OCI-LY1 (cell line): Measurements from ENCODE around the gene MRAS.
"Not testable (repeated sequence)": the region's sequence is repeated elsewhere in the genome, so short reads cannot be mapped to it uniquely, and the experiment has no call there.

Source experiments
- H2AFZ ChIP-seq: fragments of 200-600 bp; sonication (generic), shearing (Covaris generic); 2 replicates; pipeline ENCODE4 v1.6.0; 2014; ENCODE audit warnings: antibody characterized with exemption, mild to moderate bottlenecking, low read length
- H3F3A ChIP-seq: fragments of 200-600 bp; sonication (generic), shearing (Covaris generic); 2 replicates; pipeline ENCODE4 v1.6.0; 2014; ENCODE audit warnings: mild to moderate bottlenecking, antibody characterized with exemption, low read length, moderate library complexity; ENCODE audit not compliant: insufficient read depth
- H3K27ac ChIP-seq: fragments of 200-600 bp; sonication (generic); 2 replicates; pipeline ENCODE4 v1.5.1; 2014; ENCODE audit warnings: low read length, mixed run types, mild to moderate bottlenecking, low read depth; ENCODE audit not compliant: poor library complexity, severe bottlenecking
- H3K27me3 ChIP-seq: fragments of 200-600 bp; sonication (generic); 2 replicates; pipeline ENCODE4 v1.6.0; 2014; ENCODE audit warnings: antibody characterized with exemption, mild to moderate bottlenecking, low read length, moderate library complexity; ENCODE audit not compliant: insufficient read depth
- H3K36me3 ChIP-seq: fragments of 200-600 bp; sonication (generic); 2 replicates; pipeline ENCODE4 v1.6.1; 2014; ENCODE audit warnings: mild to moderate bottlenecking, antibody characterized with exemption, low read length, moderate library complexity, mixed read lengths; ENCODE audit not compliant: insufficient read depth
- H3K4me1 ChIP-seq: fragments of 200-600 bp; sonication (generic); 2 replicates; pipeline ENCODE4 v1.5.1; 2014; ENCODE audit warnings: mild to moderate bottlenecking, low read length, moderate library complexity; ENCODE audit not compliant: insufficient read depth, severe bottlenecking
- H3K4me2 ChIP-seq: fragments of 200-600 bp; sonication (generic), shearing (Covaris generic); 2 replicates; pipeline ENCODE4 v1.6.1; 2014; ENCODE audit warnings: low read length
- H3K4me3 ChIP-seq: fragments of 200-600 bp; sonication (generic); 2 replicates; pipeline ENCODE4 v1.5.1; 2014; ENCODE audit warnings: low read length, low read depth, mild to moderate bottlenecking, mixed read lengths; ENCODE audit not compliant: poor library complexity, severe bottlenecking
- H3K79me2 ChIP-seq: fragments of 200-600 bp; shearing (Covaris generic); 2 replicates; pipeline ENCODE4 v1.6.1; 2016; ENCODE audit warnings: mixed run types, low read length, mixed read lengths; ENCODE audit not compliant: insufficient read depth
- H3K9ac ChIP-seq: fragments of 200-600 bp; sonication (generic), shearing (Covaris generic); 2 replicates; pipeline ENCODE4 v1.6.1; 2014; ENCODE audit warnings: mild to moderate bottlenecking, low read length, mixed read lengths
- H3K9me2 ChIP-seq: fragments of 200-600 bp; sonication (generic), shearing (Covaris generic); 2 replicates; pipeline ENCODE4 v1.6.1; 2014; ENCODE audit warnings: low read depth, mild to moderate bottlenecking, low read length, mixed read lengths
- H3K9me3 ChIP-seq: fragments of 200-600 bp; shearing (Covaris generic); 2 replicates; pipeline ENCODE4 v1.6.1; 2014; ENCODE audit warnings: low read length, mixed read lengths
- H4K20me1 ChIP-seq: fragments of 200-600 bp; sonication (generic), shearing (Covaris generic); 2 replicates; pipeline ENCODE4 v1.6.0; 2016; ENCODE audit warnings: mild to moderate bottlenecking, low read length; ENCODE audit not compliant: insufficient read depth
- CTCF ChIP-seq: fragments of 200-600 bp; sonication (generic), shearing (Covaris generic); IDR thresholded peaks from 2 replicates; pipeline ENCODE4 v1.5.1; 2017; ENCODE audit warnings: mild to moderate bottlenecking, antibody characterized with exemption, low read length, moderate library complexity, mixed read lengths
- EZH2 ChIP-seq: fragments of 200-600 bp; sonication (generic), shearing (Covaris generic); IDR thresholded peaks from 2 replicates; pipeline ENCODE4 v1.8.0; 2017; ENCODE audit warnings: borderline replicate concordance, mixed run types, mild to moderate bottlenecking, antibody characterized with exemption, low read length, moderate library complexity, mixed read lengths

The MRAS gene

DNA sequence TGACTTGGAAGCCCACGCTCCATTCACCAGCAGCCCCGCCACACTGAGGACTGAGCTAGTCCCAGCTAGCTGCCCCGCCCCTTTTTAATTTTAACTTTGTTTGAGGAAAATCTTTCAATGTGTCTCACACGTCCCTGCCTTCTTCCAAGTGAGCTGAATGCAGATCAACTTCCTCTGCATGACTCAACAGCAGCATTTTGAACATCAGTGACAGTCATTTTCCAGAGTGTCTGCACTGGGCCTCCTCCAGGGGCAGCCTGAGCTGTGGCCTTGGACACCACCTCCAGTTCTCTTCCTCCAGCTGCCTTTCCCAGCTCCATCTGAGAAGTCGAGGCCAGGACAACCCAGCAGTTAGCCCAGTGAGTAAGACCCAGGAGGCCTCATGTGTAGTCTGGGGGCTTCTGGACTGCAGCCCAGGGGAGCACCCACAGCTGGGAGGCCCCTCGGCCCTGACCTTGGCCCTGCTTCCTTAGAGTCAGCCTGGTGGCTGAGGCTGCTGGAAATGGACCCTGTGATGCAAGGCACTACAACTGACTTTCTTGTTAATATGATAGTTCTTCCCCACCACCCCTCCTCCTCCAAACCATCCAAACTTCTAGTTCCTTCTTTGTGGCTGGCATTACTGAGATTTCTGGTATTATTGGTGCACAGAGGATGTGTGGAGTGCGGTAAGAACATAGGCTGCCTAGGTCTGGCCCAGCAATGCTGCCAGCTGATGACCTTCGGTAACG, 64.6 kb downstream of the MRAS start:
- no peak overlapping the region for H3K9ac ChIP-seq
- no peak overlapping the region for H3K4me3 ChIP-seq
- no peaks in the 10 kb centered on the region for H3F3A ChIP-seq
- TF ChIP-seq CTCF (no peak), EZH2 (no peak)
- no peak overlapping the region for H2AFZ ChIP-seq
- no peaks in the 10 kb centered on the region for H3K9me2 ChIP-seq
- no peaks in the 10 kb centered on the region for H3K36me3 ChIP-seq
- no peaks in the 10 kb centered on the region for H4K20me1 ChIP-seq
- H3K9me3 ChIP-seq: no peaks in the 10 kb centered on the region
- H3K4me1 ChIP-seq: no peaks in the 10 kb centered on the region
- H3K27me3 ChIP-seq: peaks cover 10% of the 10 kb centered on the region; the same call in 1 of the 2 replicates
- no peak overlapping the region for H3K27ac ChIP-seq
- H3K4me2 ChIP-seq: no peak overlapping the region
- no peaks in the 10 kb centered on the region for H3K79me2 ChIP-seq

DNA sequence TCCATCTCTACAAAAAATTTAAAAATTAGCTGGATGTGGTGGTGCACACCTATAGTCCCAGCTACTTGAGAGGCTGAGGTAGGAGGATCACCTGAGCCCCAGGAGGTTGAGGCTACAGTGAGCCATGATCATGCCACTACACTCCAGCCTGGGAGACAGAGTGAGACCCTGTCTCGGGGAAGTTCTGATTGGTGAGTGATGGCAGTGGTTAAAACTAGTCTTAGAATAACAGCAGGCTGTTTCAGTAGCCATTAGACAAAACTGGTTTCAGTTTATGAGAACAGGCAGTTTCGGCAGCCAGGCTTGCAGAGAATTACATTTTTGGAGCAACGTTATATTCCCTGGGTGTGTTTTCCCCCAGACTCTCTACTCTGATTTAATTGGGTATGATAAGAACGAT, 67.9 kb downstream of the MRAS start:
- not testable (repeated sequence) for H3K36me3 ChIP-seq, H3K4me2 ChIP-seq, H3K27me3 ChIP-seq, H3K9ac ChIP-seq, H3K79me2 ChIP-seq, H3K9me2 ChIP-seq, H3F3A ChIP-seq, H3K9me3 ChIP-seq, H3K4me3 ChIP-seq, H2AFZ ChIP-seq, H3K4me1 ChIP-seq, H3K27ac ChIP-seq, H4K20me1 ChIP-seq

GRCh38 chr3:138417559-138417982, 69.2 kb downstream of the MRAS start:
- Histone ChIP-seq H3K4me3 (no peak overlapping the region), H3K4me2 (no peak overlapping the region), H3K36me3 (no peaks in the 10 kb centered on the region), H3K9me2 (no peaks in the 10 kb centered on the region), H3K9ac (no peak overlapping the region), H2AFZ (no peak overlapping the region), H3K27ac (no peak overlapping the region), H4K20me1 (no peaks in the 10 kb centered on the region), H3K9me3 (0 out of 2 replicates have a peak, but pooled peaks cover 5% of the 10 kb centered on the region), H3K79me2 (no peaks in the 10 kb centered on the region), H3F3A (no peaks in the 10 kb centered on the region), H3K4me1 (no peaks in the 10 kb centered on the region), H3K27me3 (peaks cover 10% of the 10 kb centered on the region; the same call in 1 of the 2 replicates)
- no peak for TF ChIP-seq EZH2
- peak; percentile 95 for TF ChIP-seq CTCF
